H9 (cell line): ENCODE measurements around the gene ERN1. TPM values are rescaled to one million over a fixed set of nuclear protein-coding genes. Genes with fewer than 3 reads are reported as not detected.

Experiments used
- DNase-seq: peaks from one replicate; pipeline ENCODE4 v3.0.0-alpha.2; 2017
- H2AFZ ChIP-seq: one replicate; pipeline ENCODE4 v1.6.1; 2013; ENCODE audit warnings: mild to moderate bottlenecking, low read length, control low read depth, moderate library complexity
- H2AK5ac ChIP-seq: 2 replicates; pipeline ENCODE4 v1.6.1; 2013; ENCODE audit warnings: low read length, control low read depth, mixed read lengths; ENCODE audit not compliant: insufficient read length
- H2BK120ac ChIP-seq: one replicate; pipeline ENCODE4 v1.6.1; 2013; ENCODE audit warnings: low read depth, mild to moderate bottlenecking, low read length, control low read depth, inconsistent platforms; ENCODE audit not compliant: poor library complexity, severe bottlenecking
- H2BK12ac ChIP-seq: 2 replicates; pipeline ENCODE4 v1.6.1; 2013; ENCODE audit warnings: low read length, control low read depth, mixed read lengths, low read depth; ENCODE audit not compliant: insufficient read length
- H2BK15ac ChIP-seq: 2 replicates; pipeline ENCODE4 v1.6.1; 2013; ENCODE audit warnings: low read depth, low read length, control low read depth
- H2BK20ac ChIP-seq: one replicate; pipeline ENCODE4 v1.6.1; 2013; ENCODE audit warnings: low read depth, mild to moderate bottlenecking, low read length, control low read depth, inconsistent platforms; ENCODE audit not compliant: poor library complexity, severe bottlenecking
- H2BK5ac ChIP-seq: 2 replicates; pipeline ENCODE4 v1.6.1; 2013; ENCODE audit warnings: low read length, control low read depth, mixed read lengths; ENCODE audit not compliant: insufficient read length
- H3K14ac ChIP-seq: 2 replicates; pipeline ENCODE4 v1.6.1; 2013; ENCODE audit warnings: low read length, control low read depth; ENCODE audit not compliant: insufficient read depth
- H3K18ac ChIP-seq: 2 replicates; pipeline ENCODE4 v1.6.1; 2013; ENCODE audit warnings: low read depth, mild to moderate bottlenecking, mixed read lengths, low read length, control low read depth; ENCODE audit not compliant: insufficient read length
- H3K23ac ChIP-seq: 2 replicates; pipeline ENCODE4 v1.6.1; 2013; ENCODE audit warnings: low read length, control low read depth, mixed read lengths, low read depth; ENCODE audit not compliant: insufficient read length
- H3K23me2 ChIP-seq: 2 replicates; pipeline ENCODE4 v1.6.1; 2013; ENCODE audit warnings: low read depth, mild to moderate bottlenecking, mixed read lengths, low read length, control low read depth; ENCODE audit not compliant: insufficient read length, poor library complexity, severe bottlenecking
- H3K27ac ChIP-seq: 2 replicates; pipeline ENCODE4 v1.5.1; 2013; ENCODE audit warnings: low read length, control low read depth, mixed read lengths, low read depth; ENCODE audit not compliant: insufficient read length
- H3K27me3 ChIP-seq: 2 replicates; pipeline ENCODE4 v1.6.1; 2013; ENCODE audit warnings: low read length, control low read depth, inconsistent platforms; ENCODE audit not compliant: insufficient read depth
- H3K4ac ChIP-seq: 2 replicates; pipeline ENCODE4 v1.6.1; 2013; ENCODE audit warnings: low read depth, mild to moderate bottlenecking, control low read depth, inconsistent platforms, low read length, moderate library complexity
- H3K4me1 ChIP-seq: 2 replicates; pipeline ENCODE4 v1.6.1; 2013; ENCODE audit warnings: low read length, control low read depth, inconsistent platforms; ENCODE audit not compliant: insufficient read depth
- H3K4me2 ChIP-seq: 2 replicates; pipeline ENCODE4 v1.6.1; 2013; ENCODE audit warnings: low read length, control low read depth, mixed read lengths; ENCODE audit not compliant: insufficient read length, insufficient read depth
- H3K56ac ChIP-seq: 2 replicates; pipeline ENCODE4 v1.6.1; 2013; ENCODE audit warnings: low read depth, mild to moderate bottlenecking, mixed read lengths, low read length, control low read depth; ENCODE audit not compliant: insufficient read length
- H3K79me1 ChIP-seq: 2 replicates; pipeline ENCODE4 v1.6.1; 2013; ENCODE audit warnings: low read depth, mild to moderate bottlenecking, moderate library complexity, low read length, control low read depth, inconsistent platforms; ENCODE audit not compliant: insufficient read depth, poor library complexity, severe bottlenecking
- H3K79me2 ChIP-seq: 2 replicates; pipeline ENCODE4 v1.6.1; 2013; ENCODE audit warnings: low read length, control low read depth, inconsistent platforms; ENCODE audit not compliant: insufficient read depth
- H3K9ac ChIP-seq: 2 replicates; pipeline ENCODE4 v1.6.1; 2013; ENCODE audit warnings: low read length, control low read depth, mixed read lengths; ENCODE audit not compliant: insufficient read length; ENCODE audit errors: extremely low read depth
- H3K9me3 ChIP-seq: one replicate; pipeline ENCODE4 v1.6.1; 2013; ENCODE audit warnings: low read depth, low read length, inconsistent platforms; ENCODE audit not compliant: control insufficient read depth
- H3T11ph ChIP-seq: one replicate; pipeline ENCODE4 v1.6.1; 2013; ENCODE audit warnings: mild to moderate bottlenecking, low read length, control low read depth, inconsistent platforms
- H4K20me1 ChIP-seq: one replicate; pipeline ENCODE4 v1.6.1; 2013; ENCODE audit not compliant: control insufficient read depth, insufficient read length, insufficient read depth
- H4K5ac ChIP-seq: 2 replicates; pipeline ENCODE4 v1.6.1; 2013; ENCODE audit warnings: low read depth, mild to moderate bottlenecking, mixed read lengths, low read length, control low read depth; ENCODE audit not compliant: insufficient read length
- H4K8ac ChIP-seq: replicated peaks from 2 replicates; pipeline ENCODE4 v1.6.1; 2013; ENCODE audit warnings: low read length, control low read depth, mixed read lengths, low read depth; ENCODE audit not compliant: insufficient read length
- H4K91ac ChIP-seq: 2 replicates; pipeline ENCODE4 v1.6.1; 2013; ENCODE audit warnings: low read depth, mild to moderate bottlenecking, moderate library complexity, mixed read lengths, low read length, control low read depth; ENCODE audit not compliant: insufficient read length
- H3K27ac Mint-ChIP-seq, 3 experiments: 2 replicates in 2 of 3; 3 replicates in 1 of 3; pipeline ENCODE4 v1.8.0; 2020 to 2021; ENCODE audit warnings: mixed read lengths in 3 of 3, mild to moderate bottlenecking in 1 of 3, moderate library complexity in 1 of 3
- H3K27me3 Mint-ChIP-seq: 2 replicates; pipeline ENCODE4 v1.8.0; 2021; ENCODE audit warnings: low read depth, mild to moderate bottlenecking, moderate library complexity, mixed read lengths
- H3K36me3 Mint-ChIP-seq, 3 experiments: 2 replicates in 2 of 3; 3 replicates in 1 of 3; pipeline ENCODE4 v1.8.0; 2020 to 2021; ENCODE audit warnings: low read depth in 3 of 3, mixed read lengths in 3 of 3; ENCODE audit not compliant: insufficient read depth in 1 of 3
- H3K4me1 Mint-ChIP-seq, 2 experiments: 2 replicates each; pipeline ENCODE4 v1.8.0; 2020; ENCODE audit warnings: mixed read lengths in 2 of 2
- H3K4me3 Mint-ChIP-seq, 2 experiments: 2 replicates in 1 of 2; 3 replicates in 1 of 2; pipeline ENCODE4 v1.8.0; 2020 to 2021; ENCODE audit warnings: mild to moderate bottlenecking in 2 of 2, mixed read lengths in 2 of 2, moderate library complexity in 1 of 2
- H3K9me3 Mint-ChIP-seq, 2 experiments: 2 replicates in 1 of 2; 3 replicates in 1 of 2; pipeline ENCODE4 v1.8.0; 2020; ENCODE audit warnings: mild to moderate bottlenecking in 2 of 2, mixed read lengths in 2 of 2, moderate library complexity in 1 of 2
- CTCF ChIP-seq: fragments of 200-600 bp; sonication (generic); conservative IDR thresholded peaks from 3 replicates; pipeline ENCODE4 v1.8.0; 2021; ENCODE audit warnings: antibody characterized with exemption, mild to moderate bottlenecking
- WGBS: extraction: QIAGEN DNeasy Blood & Tissue Kit; methylation state at CpG from one replicate; pipeline ENCODE4 v1.1.7; 2013; ENCODE audit warnings: missing lambda C conversion rate, low lambda C conversion rate, mixed read lengths; ENCODE audit not compliant: insufficient read length; ENCODE audit errors: extremely low coverage; 5-methylcytosine and 5-hydroxymethylcytosine counted together
- total RNA-seq: library from RNA; stranded (reverse); gene quantifications from 2 replicates; pipeline ENCODE4 v1.2.1, GENCODE V29; 2021

Gene ERN1
- total RNA-seq, 1 experiment from 2014 or later = 5.0 TPM

GRCh38 chr17:64125937-64126336 is 4.0 kb downstream of the ERN1 start:
- no peaks in the 10 kb centered on the region for H3K79me2 ChIP-seq
- peaks cover 8 to 10% of the 10 kb centered on the region in 2 experiments for H3K4me1 Mint-ChIP-seq

More at GRCh38 chr17:64125937-64126336, 4.0 kb downstream of the ERN1 start:
- no peak overlapping the region for H3K18ac ChIP-seq
- no peak overlapping the region for H2AFZ ChIP-seq
- no peak overlapping the region for H4K91ac ChIP-seq
- no peaks in the 10 kb centered on the region for H3K9me3 Mint-ChIP-seq
- H4K5ac ChIP-seq = no peak overlapping the region
- no peak overlapping the region for H3K23ac ChIP-seq
- no peak for DNase-seq
- no peak overlapping the region for H2BK20ac ChIP-seq
- no peaks in the 10 kb centered on the region; the same call in 1 of the 2 replicates for H3K27me3 ChIP-seq
- no peaks in the 10 kb centered on the region for H3K79me1 ChIP-seq
- H4K8ac ChIP-seq = no peak overlapping the region
- WGBS = no CpG with 5 or more reads among the region's 3 CpGs
- no peaks in the 10 kb centered on the region for H4K20me1 ChIP-seq
- no peak overlapping the region for H3K4ac ChIP-seq
- H3K27me3 Mint-ChIP-seq = peaks cover 20% of the 10 kb centered on the region
- TF ChIP-seq CTCF = no peak
- H3K27ac Mint-ChIP-seq = no peak overlapping the region
- H3K36me3 Mint-ChIP-seq = no peaks in the 10 kb centered on the region
- H2BK12ac ChIP-seq = no peak overlapping the region
- H2BK120ac ChIP-seq = no peak overlapping the region
- no peak overlapping the region for H3K56ac ChIP-seq
- no peak overlapping the region for H3K9ac ChIP-seq
- H3K9me3 ChIP-seq = no peaks in the 10 kb centered on the region
- no peaks in the 10 kb centered on the region for H3K23me2 ChIP-seq
- H3K4me1 ChIP-seq = 0 out of 2 replicates have a peak, but pooled peaks cover 3% of the 10 kb centered on the region
- no peak overlapping the region for H2BK5ac ChIP-seq
- no peak overlapping the region for H3K27ac ChIP-seq
- no peak overlapping the region for H3T11ph ChIP-seq
- no peak overlapping the region for H2BK15ac ChIP-seq
- H3K4me3 Mint-ChIP-seq = no peak overlapping the region
- H3K14ac ChIP-seq = no peak overlapping the region
- H2AK5ac ChIP-seq = no peak overlapping the region
- H3K4me2 ChIP-seq = no peak overlapping the region
